ENCODE results near the gene ARID1B.

Gene ARID1B

DNA sequence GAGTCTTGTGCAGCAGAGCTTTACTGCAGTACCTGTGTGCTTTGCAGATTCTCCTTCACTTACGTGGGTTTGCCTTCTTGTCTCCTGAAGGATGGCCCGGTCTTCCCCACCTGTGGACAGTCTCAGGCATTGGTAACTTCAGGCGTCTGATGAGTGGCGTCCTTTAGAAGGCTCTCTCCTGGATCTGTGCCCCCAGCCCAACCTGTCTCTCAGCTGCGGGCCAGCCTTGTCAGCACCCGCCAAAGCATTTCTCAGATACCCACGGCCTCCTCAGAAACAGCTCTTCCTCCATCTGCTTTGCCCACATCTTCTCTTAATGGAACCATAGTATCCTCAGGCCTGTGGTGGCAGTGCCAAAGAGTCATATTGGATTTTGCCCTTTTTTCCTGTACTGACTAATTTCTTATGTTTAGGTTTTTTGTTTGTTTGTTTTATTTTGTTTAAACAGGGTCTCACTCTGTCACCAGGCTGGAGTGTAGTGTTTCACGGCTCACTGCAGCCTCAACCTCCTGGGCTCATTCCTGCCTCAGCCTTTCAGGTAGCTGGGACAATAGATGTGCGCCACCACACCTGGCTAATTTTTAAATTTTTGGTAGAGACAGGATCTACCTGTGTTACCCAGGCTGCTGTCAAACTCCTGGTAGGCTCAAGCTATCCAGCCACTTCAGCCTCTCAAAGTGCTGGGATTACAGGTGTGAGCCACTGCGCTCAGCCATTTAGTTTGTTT lies 96.6 kb downstream of the ARID1B start:
- no peak overlapping the region for H3K27ac ChIP-seq (ENCODE audit: extremely low read depth, low read depth, low read length)
- no peaks in the 10 kb centered on the region for H3K4me1 ChIP-seq (ENCODE audit: control insufficient read depth, insufficient read depth, low read length)
- ChIA-PET CTCF (interaction anchor here (0.6 to 1.0 kb wide), 2 partner anchors 24 to 51 kb away, joined by 4 read pairs; no protein-coding TSS in a partner anchor), POLR2A (no interaction called here)
- TF ChIP-seq MZF1 (tag by site-specific recombination; IDR thresholded peaks at IDR 0.05; ENCODE audit: borderline replicate concordance) (no peak), ZNF449 (tag by site-specific recombination; IDR thresholded peaks at IDR 0.05) (peak; percentile 50; the same call in 1 of the 2 replicates), ZNF664 (tag by site-specific recombination; IDR thresholded peaks at IDR 0.05) (no peak)
- no peaks in the 10 kb centered on the region for H3K36me3 ChIP-seq (ENCODE audit: control insufficient read depth in 2 of 2, insufficient read depth in 1 of 2, low read length in 2 of 2)
- H3K9me3 ChIP-seq (ENCODE audit: control insufficient read depth, insufficient read depth, low read depth, low read length), result no peaks in the 10 kb centered on the region
- no peak overlapping the region for H3K4me3 ChIP-seq (ENCODE audit: low read depth, low read length)

GRCh38 chr6:156875062-156875461 lies 97.9 kb downstream of the ARID1B start:
- TF ChIP-seq ZBTB49 (tag by site-specific recombination; IDR thresholded peaks at IDR 0.05; ENCODE audit: low read depth), result no peak
- TF ChIP-seq ZNF10 (tag by site-specific recombination; IDR thresholded peaks at IDR 0.05), result no peak
- no peak for TF ChIP-seq ZNF704 (tag by site-specific recombination; IDR thresholded peaks at IDR 0.05)
- TF ChIP-seq GFI1B (tag by site-specific recombination; IDR thresholded peaks at IDR 0.05), result no peak
- no peak for TF ChIP-seq ATF2 (tag by site-specific recombination; IDR thresholded peaks at IDR 0.05; ENCODE audit: low read depth)
- no peak for TF ChIP-seq YY1 (tag by site-specific recombination; IDR thresholded peaks at IDR 0.05)
- no peak for TF ChIP-seq ZFHX2 (tag by site-specific recombination; conservative IDR thresholded peaks at IDR 0.05)
- no peak for TF ChIP-seq ZNF416 (tag by site-specific recombination; IDR thresholded peaks at IDR 0.05)
- no peak for TF ChIP-seq ZNF48 (tag by site-specific recombination; IDR thresholded peaks at IDR 0.05)
- TF ChIP-seq SETDB1 (IDR thresholded peaks at IDR 0.05; ENCODE audit: insufficient read length, low read length), result no peak
- TF ChIP-seq ZNF426 (tag by site-specific recombination; IDR thresholded peaks at IDR 0.05), result no peak
- TF ChIP-seq ZNF529 (tag by site-specific recombination; IDR thresholded peaks at IDR 0.05; ENCODE audit: insufficient replicate concordance), result no peak
- no peak for TF ChIP-seq ZNF549 (tag by site-specific recombination; IDR thresholded peaks at IDR 0.05)
- no peaks in the 10 kb centered on the region for H3K36me3 ChIP-seq (ENCODE audit: control insufficient read depth in 2 of 2, insufficient read depth in 1 of 2, low read length in 2 of 2)
- ChIA-PET POLR2A (no interaction called here), CTCF (interaction anchor here (0.5 to 1.1 kb wide), 8 partner anchors 10 to 148 kb away, joined by 3 to 5 read pairs (median 3); no protein-coding TSS in a partner anchor)
- H3K4me3 ChIP-seq (ENCODE audit: low read depth, low read length), result no peak overlapping the region
- H3K9me3 ChIP-seq (ENCODE audit: control insufficient read depth, insufficient read depth, low read depth, low read length), result no peaks in the 10 kb centered on the region
- H3K4me1 ChIP-seq (ENCODE audit: control insufficient read depth, insufficient read depth, low read length), result no peaks in the 10 kb centered on the region
- H3K27ac ChIP-seq (ENCODE audit: extremely low read depth, low read depth, low read length), result no peak overlapping the region

Measured in HEK293 (cell line).